ENCODE measurements around the gene PRCD. TPM values are rescaled to one million over a fixed set of nuclear protein-coding genes. Genes with fewer than 3 reads are reported as not detected.

Gene PRCD
- total and polyA plus RNA-seq, 12 donors = 1.5 to 37.2 (median 5.0) TPM; not detected in 2

GRCh38 chr17:76543826-76544545 is 4.1 kb downstream of the PRCD start:
- Histone ChIP-seq H3K36me3 (replicated peaks in 1 of 2) (no peaks in the 10 kb centered on the region), H3K27ac (peak overlapping the region in 3 of 5 donors; percentile 19 to 71 (median 60)), H3K27me3 (no peaks in the 10 kb centered on the region), H3K9me3 (replicated peaks in 1 of 3) (no peaks in the 10 kb centered on the region), H3K4me3 (no peak overlapping the region), H3K4me1 (replicated peaks in 1 of 2) (peaks cover 30 to 63% of the 10 kb centered on the region in 2 donors)
- intact Hi-C loops (cut with DNase I) = no loop called here
- DNase-seq = peak in 1 of 7 donors; percentile 76
- TF ChIP-seq CTCF (IDR thresholded peaks at IDR 0.05) (no peak), POLR2A (IDR thresholded peaks at IDR 0.05) (no peak)
- WGBS, 4 donors = 15 to 33% (median 22%) methylated on average over 13 to 22 of the region's 22 CpGs

- TF ChIP-seq CTCF (IDR thresholded peaks at IDR 0.05) (no peak), POLR2A (IDR thresholded peaks at IDR 0.05) (peak in 1 of 2 donors; percentile 8)
- DNase-seq = peak; percentile 68 to 91 (median 82)
- H3K27me3 ChIP-seq = no peaks in the 10 kb centered on the region
- peaks cover 30 to 63% of the 10 kb centered on the region in 2 donors for H3K4me1 ChIP-seq (replicated peaks in 1 of 2)
- no peaks in the 10 kb centered on the region for H3K36me3 ChIP-seq (replicated peaks in 1 of 2)
- peak overlapping the region in 3 of 5 donors; percentile 19 to 71 (median 60) for H3K27ac ChIP-seq
- no peaks in the 10 kb centered on the region for H3K9me3 ChIP-seq (replicated peaks in 1 of 3)
- H3K4me3 ChIP-seq = no peak overlapping the region
- intact Hi-C loops (cut with DNase I) = no loop called here
- WGBS, 4 donors = 25 to 38% (median 35%) methylated on average over 8 to 24 of the region's 24 CpGs
These were observed 4.9 kb downstream of the PRCD start for GRCh38 chr17:76544546-76545365.

GRCh38 chr17:76545918-76546555 is 6.2 kb downstream of the PRCD start:
- Histone ChIP-seq H3K27me3 (no peaks in the 10 kb centered on the region), H3K4me1 (replicated peaks in 1 of 2) (peaks cover 32 to 62% of the 10 kb centered on the region in 2 donors), H3K27ac (peak overlapping the region in 2 of 5 donors; percentile 43 to 71), H3K9me3 (replicated peaks in 1 of 3) (no peaks in the 10 kb centered on the region), H3K36me3 (replicated peaks in 1 of 2) (no peaks in the 10 kb centered on the region), H3K4me3 (no peak overlapping the region)
- TF ChIP-seq CTCF (IDR thresholded peaks at IDR 0.05) = no peak
- intact Hi-C loops (cut with DNase I) = no loop called here
- WGBS, 4 donors = 57 to 72% (median 66%) methylated on average over 7 to 13 of the region's 13 CpGs
- no peak for DNase-seq

All from adrenal gland (tissue), 12 donors.